Skeletal muscle satellite cell (primary cell): Measurements from ENCODE around the gene STXBP6.

Experiments used
- H3K27me3 ChIP-seq: 2 replicates; pipeline ENCODE4 v1.7.0; 2013; ENCODE audit warnings: low read length; ENCODE audit not compliant: control insufficient read depth, insufficient read depth
- H3K36me3 ChIP-seq: 2 replicates; pipeline ENCODE4 v1.7.0; 2013; ENCODE audit warnings: mild to moderate bottlenecking, control low read depth, low read length; ENCODE audit not compliant: insufficient read depth
- H3K4me1 ChIP-seq: 2 replicates; pipeline ENCODE4 v1.7.0; 2013; ENCODE audit warnings: low read length; ENCODE audit not compliant: control insufficient read depth, insufficient read depth
- H3K4me2 ChIP-seq: 2 replicates; pipeline ENCODE4 v1.7.0; 2013; ENCODE audit warnings: mild to moderate bottlenecking, low read length
- H3K4me3 ChIP-seq: 2 replicates; pipeline ENCODE4 v1.7.0; 2013; ENCODE audit warnings: low read length
- H3K9ac ChIP-seq: 2 replicates; pipeline ENCODE4 v1.7.0; 2013; ENCODE audit warnings: mild to moderate bottlenecking, low read depth, low read length, moderate library complexity
- H3K9me3 ChIP-seq: replicated peaks from 2 replicates; pipeline ENCODE4 v1.7.0; 2013; ENCODE audit warnings: mild to moderate bottlenecking, control low read depth, low read length

Gene STXBP6

GRCh38 chr14:25037032-25037431 lies 12.9 kb downstream of the STXBP6 start:
- Histone ChIP-seq H3K9ac (no peak overlapping the region), H3K4me3 (no peak overlapping the region), H3K4me2 (no peak overlapping the region), H3K27me3 (no peaks in the 10 kb centered on the region), H3K4me1 (no peaks in the 10 kb centered on the region), H3K9me3 (no peaks in the 10 kb centered on the region), H3K36me3 (no peaks in the 10 kb centered on the region)

- no peak overlapping the region for H3K9ac ChIP-seq
- no peak overlapping the region for H3K4me2 ChIP-seq
- H3K36me3 ChIP-seq, result no peaks in the 10 kb centered on the region
- H3K4me1 ChIP-seq, result no peaks in the 10 kb centered on the region
- no peaks in the 10 kb centered on the region for H3K27me3 ChIP-seq
- H3K4me3 ChIP-seq, result no peak overlapping the region
- no peaks in the 10 kb centered on the region for H3K9me3 ChIP-seq
These were observed 14.9 kb downstream of the STXBP6 start for GRCh38 chr14:25034803-25035681.

- Histone ChIP-seq H3K4me2 (no peak overlapping the region), H3K4me1 (no peaks in the 10 kb centered on the region), H3K9me3 (no peaks in the 10 kb centered on the region), H3K27me3 (no peaks in the 10 kb centered on the region), H3K9ac (no peak overlapping the region), H3K36me3 (no peaks in the 10 kb centered on the region), H3K4me3 (no peak overlapping the region)
These were observed 16.6 kb downstream of the STXBP6 start for GRCh38 chr14:25033358-25033757.

- no peaks in the 10 kb centered on the region for H3K36me3 ChIP-seq
- H3K9ac ChIP-seq, result no peak overlapping the region
- H3K9me3 ChIP-seq, result no peaks in the 10 kb centered on the region
- H3K27me3 ChIP-seq, result no peaks in the 10 kb centered on the region
- H3K4me1 ChIP-seq, result no peaks in the 10 kb centered on the region
- H3K4me3 ChIP-seq, result no peak overlapping the region
- no peak overlapping the region for H3K4me2 ChIP-seq
These were observed 17.7 kb downstream of the STXBP6 start for GRCh38 chr14:25032092-25032784.

- Histone ChIP-seq H3K9ac (no peak overlapping the region), H3K9me3 (no peaks in the 10 kb centered on the region), H3K4me1 (no peaks in the 10 kb centered on the region), H3K27me3 (no peaks in the 10 kb centered on the region), H3K36me3 (no peaks in the 10 kb centered on the region), H3K4me2 (no peak overlapping the region), H3K4me3 (no peak overlapping the region)
These were observed 23.3 kb downstream of the STXBP6 start for GRCh38 chr14:25026476-25027137.

GRCh38 chr14:25019892-25020291 lies 30.1 kb downstream of the STXBP6 start:
- Histone ChIP-seq H3K27me3 (no peaks in the 10 kb centered on the region), H3K4me1 (no peaks in the 10 kb centered on the region), H3K4me2 (no peak overlapping the region)

GRCh38 chr14:25017562-25017961 lies 32.4 kb downstream of the STXBP6 start:
- no peaks in the 10 kb centered on the region for H3K4me1 ChIP-seq
- H3K9me3 ChIP-seq, result no peaks in the 10 kb centered on the region
- no peak overlapping the region for H3K4me3 ChIP-seq
- no peaks in the 10 kb centered on the region for H3K27me3 ChIP-seq
- H3K4me2 ChIP-seq, result no peak overlapping the region
- H3K9ac ChIP-seq, result no peak overlapping the region
- H3K36me3 ChIP-seq, result no peaks in the 10 kb centered on the region

More at GRCh38 chr14:25019892-25020291, 30.1 kb downstream of the STXBP6 start:
- H3K4me3 ChIP-seq, result no peak overlapping the region
- no peaks in the 10 kb centered on the region for H3K36me3 ChIP-seq
- H3K9ac ChIP-seq, result no peak overlapping the region
- H3K9me3 ChIP-seq, result no peaks in the 10 kb centered on the region

GRCh38 chr14:25015761-25016160 lies 34.2 kb downstream of the STXBP6 start:
- Histone ChIP-seq H3K9ac (no peak overlapping the region), H3K36me3 (no peaks in the 10 kb centered on the region), H3K4me2 (no peak overlapping the region), H3K4me3 (no peak overlapping the region), H3K4me1 (no peaks in the 10 kb centered on the region), H3K27me3 (no peaks in the 10 kb centered on the region), H3K9me3 (no peaks in the 10 kb centered on the region)

GRCh38 chr14:25014440-25014839 lies 35.5 kb downstream of the STXBP6 start:
- H3K9ac ChIP-seq, result no peak overlapping the region
- H3K4me2 ChIP-seq, result no peak overlapping the region
- no peaks in the 10 kb centered on the region for H3K9me3 ChIP-seq
- H3K36me3 ChIP-seq, result no peaks in the 10 kb centered on the region
- H3K4me1 ChIP-seq, result peaks cover 12% of the 10 kb centered on the region
- H3K4me3 ChIP-seq, result no peak overlapping the region
- no peaks in the 10 kb centered on the region for H3K27me3 ChIP-seq

- Histone ChIP-seq H3K4me2 (no peak overlapping the region), H3K27me3 (no peaks in the 10 kb centered on the region), H3K4me1 (peaks cover 30% of the 10 kb centered on the region), H3K36me3 (no peaks in the 10 kb centered on the region), H3K9me3 (no peaks in the 10 kb centered on the region), H3K4me3 (no peak overlapping the region), H3K9ac (no peak overlapping the region)
These were observed 38.9 kb downstream of the STXBP6 start for GRCh38 chr14:25011095-25011494.

- Histone ChIP-seq H3K36me3 (no peaks in the 10 kb centered on the region), H3K9me3 (no peaks in the 10 kb centered on the region), H3K4me3 (no peak overlapping the region), H3K27me3 (no peaks in the 10 kb centered on the region), H3K4me2 (peak overlapping the region; percentile 45), H3K4me1 (peaks cover 31% of the 10 kb centered on the region), H3K9ac (no peak overlapping the region)
These were observed 39.5 kb downstream of the STXBP6 start for GRCh38 chr14:25010471-25010870.
